NK-92 (cell line): ENCODE results near the gene DKKL1.
"Not testable (repeated sequence)": the region's sequence is repeated elsewhere in the genome, so short reads cannot be mapped to it uniquely, and the experiment has no call there.

Experiments
- DNase-seq: peaks from one replicate; lab custom pipeline; 2025; ENCODE audit not compliant: unreplicated experiment; lab: John Stamatoyannopoulos, UW

Gene DKKL1

DNA sequence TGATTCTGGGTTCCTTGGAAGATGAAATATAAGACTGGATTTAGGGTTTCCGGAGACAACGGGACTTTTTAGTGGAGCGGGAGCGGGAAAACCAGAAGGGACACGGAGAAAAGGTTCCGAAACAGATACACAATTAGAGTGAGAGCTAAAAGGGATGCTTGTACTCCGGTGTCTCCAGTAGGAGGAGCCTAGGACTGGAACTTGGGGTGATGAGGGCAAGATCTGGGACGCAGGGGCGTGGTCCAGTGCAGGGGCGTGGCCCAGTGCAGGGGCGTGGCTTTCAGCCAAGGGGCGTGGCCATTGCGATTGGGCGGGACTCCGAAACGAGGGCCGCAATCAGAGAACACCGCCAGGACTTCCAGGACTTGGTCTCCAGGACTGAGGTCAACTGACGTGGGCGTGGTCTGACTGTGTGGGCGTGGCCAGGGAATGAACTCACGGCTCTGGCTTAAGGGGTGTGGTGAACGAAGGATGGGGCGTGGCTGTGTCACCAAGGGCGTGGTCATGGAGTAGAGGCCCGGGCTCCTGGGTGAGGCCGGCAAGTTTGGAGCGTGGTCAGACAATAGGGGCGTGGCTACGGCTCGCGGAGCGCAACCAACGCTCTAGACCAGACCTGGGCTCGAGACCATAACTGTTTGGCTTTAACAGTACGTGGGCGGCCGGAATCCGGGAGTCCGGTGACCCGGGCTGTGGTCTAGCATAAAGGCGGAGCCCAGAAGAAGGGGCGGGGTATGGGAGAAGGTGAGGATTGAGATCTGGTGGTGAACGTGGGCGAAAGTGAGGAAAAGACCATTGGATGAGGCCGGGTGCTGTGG is at the start of gene DKKL1:
TSS of gene DKKL1 (plus strand) at position 610 of the 815 bp plus-strand sequence. CDS start at position 732, 122 bp downstream.
- no peak for DNase-seq

DNA sequence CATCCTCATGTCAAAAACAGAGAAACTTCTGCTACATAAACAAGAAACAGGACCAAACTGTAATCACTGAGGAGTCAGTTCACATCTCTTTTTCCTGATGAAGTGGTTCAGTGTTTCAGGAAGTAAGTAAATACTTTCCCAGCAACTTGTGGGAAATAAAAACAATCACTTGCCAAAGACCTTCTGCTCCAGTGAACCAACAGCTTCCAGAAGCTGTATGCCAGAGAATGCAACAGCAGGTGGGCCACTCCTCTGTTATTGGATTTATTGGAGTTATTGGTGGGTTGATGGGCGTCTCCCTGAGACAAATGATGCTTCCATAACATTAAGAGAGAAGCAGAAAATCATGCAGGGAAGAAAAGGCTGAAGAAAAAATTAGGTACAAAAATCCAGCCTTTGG is 48.6 kb upstream of the DKKL1 start:
- no peak for DNase-seq

DNA sequence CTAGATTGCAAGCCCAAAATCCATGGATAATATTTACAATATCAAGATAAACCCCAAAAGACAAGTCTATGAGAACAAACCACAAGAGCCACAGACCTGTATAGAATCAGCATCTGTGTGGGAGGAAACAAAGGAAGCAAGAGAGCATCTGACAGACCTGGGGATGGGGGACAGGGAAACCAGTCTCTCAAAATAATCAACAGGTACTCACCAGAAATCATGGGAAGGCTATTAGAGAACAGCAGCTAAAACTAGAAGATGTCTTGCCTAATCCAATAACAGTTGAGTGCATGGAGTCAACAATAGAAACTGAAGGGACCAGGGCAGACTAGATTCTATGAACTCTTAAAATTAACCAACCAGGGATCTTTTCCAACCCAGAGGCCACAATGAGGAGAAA is 47.4 kb upstream of the DKKL1 start:
- no peak for DNase-seq

DNA sequence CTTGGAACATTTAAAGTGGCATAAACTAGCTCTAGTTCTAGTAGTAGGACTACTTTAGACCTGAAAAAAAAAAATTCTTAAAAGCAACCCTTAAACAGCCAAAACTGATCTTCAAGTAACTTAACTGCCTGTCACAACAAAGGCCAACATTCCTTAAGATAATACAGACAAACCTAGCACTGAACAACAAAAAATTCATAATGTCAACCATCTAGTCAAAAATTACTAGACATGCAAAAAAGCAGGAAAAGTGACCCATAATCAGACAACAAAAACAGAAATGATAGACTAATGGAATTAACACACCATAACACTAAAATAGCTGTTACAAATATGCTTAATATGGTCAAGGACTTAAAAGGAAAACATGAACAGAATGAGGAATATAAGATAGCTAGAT is 45.4 kb upstream of the DKKL1 start:
- no peak for DNase-seq

DNA sequence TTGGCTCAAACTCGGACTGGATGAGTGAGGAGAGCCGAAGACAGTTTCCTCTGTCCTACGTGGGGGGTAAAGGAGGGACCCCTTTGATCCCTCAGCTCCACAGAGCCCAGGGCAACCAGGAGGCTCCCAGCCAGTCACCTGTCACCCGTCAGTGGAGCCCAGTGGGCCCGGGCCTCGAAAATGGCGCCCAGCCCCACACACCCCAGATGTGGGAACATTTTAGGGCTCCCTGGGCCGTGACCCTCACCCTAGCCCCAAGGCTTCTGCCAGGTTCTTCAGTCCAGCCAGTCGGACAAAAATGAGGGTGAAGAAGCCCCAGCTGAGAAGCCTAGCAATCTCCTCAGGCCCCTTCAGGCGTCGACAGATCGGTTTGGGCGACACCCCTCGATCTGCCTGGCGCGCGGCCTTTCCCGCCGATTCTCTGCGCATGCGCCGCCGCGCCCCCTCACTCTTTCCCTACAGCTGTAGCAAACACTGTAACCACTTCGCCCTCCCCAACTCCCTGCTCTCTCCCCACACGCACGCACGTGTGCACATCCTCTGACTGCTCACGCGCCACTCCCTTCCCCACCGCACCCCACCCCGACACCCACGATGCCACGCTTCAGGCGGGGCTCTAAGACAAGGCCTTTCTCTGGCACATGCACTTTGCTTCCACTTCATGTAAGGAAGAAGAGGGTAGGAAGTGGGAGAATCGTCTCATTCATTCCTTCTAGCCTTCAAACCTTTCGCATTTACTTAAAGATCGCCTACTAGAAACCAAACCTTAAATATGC is 38.7 kb upstream of the DKKL1 start, which contains the start of gene SLC6A16:
TSS of gene SLC6A16 (minus strand) at position 391 of the 776 bp plus-strand sequence. CDS start 13,844 bp downstream, outside the sequence.
- no peak for DNase-seq

DNA sequence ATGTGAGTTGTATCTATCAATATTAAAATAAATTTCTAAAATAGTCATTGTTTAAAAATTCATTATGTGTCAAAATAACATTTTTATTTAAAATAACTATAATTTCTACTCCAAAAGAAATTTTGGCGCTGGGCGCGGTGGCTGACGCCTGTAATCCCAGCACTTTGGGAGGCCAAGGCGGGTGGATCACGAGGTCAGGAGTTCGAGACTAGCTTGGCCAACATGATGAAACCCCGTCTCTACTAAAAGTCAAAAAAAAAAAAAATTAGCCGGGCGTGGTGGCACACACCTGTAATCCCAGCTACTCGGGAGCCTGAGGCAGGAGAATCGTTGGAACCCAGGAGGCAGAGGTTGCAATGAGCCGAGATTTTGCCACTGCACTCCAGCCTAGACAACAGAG is 37.9 kb upstream of the DKKL1 start:
- DNase-seq = not testable (repeated sequence)

DNA sequence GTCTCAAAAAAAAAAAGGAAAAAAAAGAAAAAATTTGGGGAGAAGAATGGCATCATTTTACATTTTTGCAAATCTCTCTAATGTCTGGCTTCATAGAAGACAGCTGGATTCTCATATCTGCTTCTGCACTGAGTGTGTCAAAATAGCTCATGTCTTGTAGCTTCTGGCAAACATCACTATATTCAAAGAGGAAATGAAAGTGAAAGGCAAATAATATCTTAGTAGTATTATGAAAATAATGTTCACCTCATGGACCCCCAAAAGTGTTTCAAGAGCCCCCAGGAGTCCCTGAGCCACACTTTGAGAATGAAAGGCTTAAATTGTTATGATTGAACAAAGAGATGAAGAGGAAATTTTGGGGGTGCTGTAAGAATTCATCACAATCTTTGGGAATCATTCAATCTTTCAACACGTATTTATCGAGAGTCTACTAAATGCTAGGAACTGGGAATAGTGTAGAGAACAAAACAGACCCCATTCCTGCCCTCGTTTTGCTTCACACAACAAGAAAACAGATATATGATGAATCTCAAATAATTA is 37.4 kb upstream of the DKKL1 start:
- no peak for DNase-seq

DNA sequence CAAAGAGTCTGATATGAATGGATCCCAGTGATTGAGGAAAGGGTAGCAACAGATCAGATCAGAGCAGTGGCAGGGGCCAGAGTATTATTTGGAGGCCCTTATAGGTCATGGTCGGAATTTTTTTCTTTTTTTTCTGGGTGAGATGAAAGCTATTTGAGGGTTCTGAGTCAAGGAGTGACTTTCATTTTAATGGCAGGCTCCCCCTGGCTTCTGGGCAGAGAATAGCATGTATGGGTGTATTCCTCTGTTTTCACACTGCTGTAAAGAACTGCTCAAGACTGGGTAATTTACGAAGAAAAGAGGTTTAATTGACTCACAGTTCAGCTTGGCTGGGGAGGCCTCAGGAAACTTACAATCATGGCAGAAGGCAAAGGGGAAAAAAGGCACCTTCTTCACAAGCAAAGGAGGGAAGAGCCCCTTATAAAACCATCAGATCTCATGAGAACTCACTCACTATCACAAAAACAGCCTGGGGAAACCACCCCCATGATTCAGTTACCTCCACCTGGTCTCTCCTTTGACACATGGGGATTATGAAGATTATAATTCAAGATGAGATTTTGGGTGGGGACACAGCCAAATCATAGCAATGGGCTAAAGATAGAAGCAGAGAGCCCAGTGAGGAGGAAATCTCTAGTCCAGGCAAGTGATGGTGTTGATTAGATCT is 35.7 kb upstream of the DKKL1 start:
- no peak for DNase-seq

DNA sequence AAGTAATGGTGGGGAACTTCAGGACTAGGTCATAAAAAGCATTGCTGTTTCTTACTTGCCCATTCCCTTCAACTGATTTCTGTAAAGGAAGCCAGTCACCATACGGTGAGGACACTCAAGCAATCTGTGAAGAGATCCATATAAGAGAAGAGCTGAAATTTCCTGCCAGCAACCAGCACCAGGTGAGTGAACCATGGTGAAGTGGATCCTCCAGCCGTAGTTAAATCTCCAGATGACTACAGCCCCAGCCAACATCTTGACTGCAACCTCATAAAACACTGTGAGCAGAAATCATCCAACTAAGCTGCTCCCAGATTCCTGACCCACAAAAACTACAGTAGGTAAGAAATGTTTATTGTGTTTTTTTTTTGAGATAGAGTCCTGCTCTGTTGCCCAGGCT is 34.9 kb upstream of the DKKL1 start:
- no peak for DNase-seq

DNA sequence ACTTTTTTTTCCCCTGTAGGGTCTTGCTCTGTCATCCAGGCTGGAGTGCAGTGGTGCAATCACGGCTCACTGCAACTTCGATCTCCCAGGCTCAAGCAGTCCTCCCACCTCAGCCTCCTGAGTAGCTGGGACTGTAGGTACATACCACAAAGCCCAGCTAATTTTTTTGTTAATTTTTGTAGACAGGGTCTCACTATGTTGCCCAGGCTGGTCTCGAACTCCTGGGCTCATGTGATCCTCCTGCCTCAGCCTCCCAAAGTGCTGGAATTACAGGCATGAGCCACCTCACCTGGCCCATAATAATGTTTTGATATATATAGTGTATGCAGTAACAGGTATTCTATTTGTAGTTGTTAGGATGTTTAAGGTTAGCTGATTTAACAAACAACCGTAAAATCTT is 32.5 kb upstream of the DKKL1 start:
- DNase-seq = not testable (repeated sequence)

DNA sequence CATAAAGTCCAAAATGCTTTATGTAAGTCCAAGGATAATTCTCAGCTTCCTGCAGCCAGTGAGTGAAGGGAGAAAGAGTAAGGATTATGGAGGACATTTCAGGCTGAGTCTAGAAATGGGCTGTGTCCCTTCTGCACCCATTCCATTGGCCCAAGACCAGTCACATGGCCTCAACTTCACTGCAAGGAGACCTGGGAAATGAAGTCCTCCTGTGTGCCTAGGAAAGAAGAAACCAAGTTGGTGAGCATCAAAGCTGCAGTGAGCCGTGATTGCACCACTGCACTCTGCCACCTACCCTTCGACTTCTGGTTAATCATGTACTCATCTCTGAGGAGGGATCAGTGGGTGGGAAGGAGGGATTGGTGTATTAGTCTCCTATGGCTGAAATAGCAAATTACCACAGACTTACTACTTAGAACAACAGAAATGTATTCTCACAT is 32.0 kb upstream of the DKKL1 start:
- DNase-seq = no peak

DNA sequence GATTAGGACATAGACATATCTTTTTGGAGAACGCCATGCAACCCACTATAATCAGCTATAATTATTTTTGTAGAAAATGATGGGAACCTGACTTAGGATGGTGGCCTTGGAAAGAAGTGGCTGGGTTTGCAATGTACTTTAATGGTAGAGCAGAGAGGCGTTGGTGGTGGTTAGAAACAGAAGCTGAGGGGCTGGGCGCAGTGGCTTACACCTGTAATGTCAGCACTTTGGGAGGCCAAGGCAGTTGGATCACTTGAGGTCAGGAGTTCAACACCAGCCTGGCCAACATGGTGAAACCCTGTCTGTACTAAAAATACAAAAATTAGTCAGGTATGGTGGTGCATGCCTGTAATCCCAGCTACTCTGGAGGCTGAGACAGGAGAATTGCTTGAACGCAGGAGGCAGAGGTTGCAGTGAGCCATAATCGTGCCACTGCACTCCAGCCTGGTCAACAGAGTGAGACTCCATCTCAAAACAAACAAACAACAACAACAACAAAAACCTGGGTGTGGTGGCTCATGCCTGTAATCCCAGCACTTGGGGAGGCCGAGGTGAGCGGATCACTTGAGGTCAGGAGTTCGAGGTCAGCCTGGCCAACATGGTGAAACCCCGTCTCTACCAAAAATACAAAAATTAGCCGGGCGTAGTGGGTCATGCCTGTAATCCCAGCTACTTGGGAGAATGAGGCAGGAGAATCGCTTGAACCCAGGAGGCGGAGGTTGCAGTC is 30.8 kb upstream of the DKKL1 start:
- DNase-seq = not testable (repeated sequence)

DNA sequence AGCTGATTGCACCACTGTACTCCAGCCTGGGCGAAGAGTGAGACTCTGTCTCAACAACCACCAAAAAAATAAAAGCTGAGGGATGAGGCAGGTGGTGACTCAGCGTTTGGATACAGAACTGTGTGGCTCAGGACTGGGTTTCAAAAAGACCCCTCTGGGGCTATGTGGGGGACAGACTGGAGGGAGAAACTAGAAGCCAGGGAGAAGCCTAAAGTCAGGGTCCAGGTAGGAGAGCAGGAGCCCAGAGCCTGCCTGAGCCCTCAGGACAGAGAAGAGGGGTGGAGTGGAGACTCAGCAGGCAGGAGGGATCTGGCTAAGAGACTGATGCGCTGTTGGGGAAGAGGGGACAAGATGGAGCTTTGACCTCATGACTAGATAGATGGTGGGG is 30.3 kb upstream of the DKKL1 start:
- no peak for DNase-seq

DNA sequence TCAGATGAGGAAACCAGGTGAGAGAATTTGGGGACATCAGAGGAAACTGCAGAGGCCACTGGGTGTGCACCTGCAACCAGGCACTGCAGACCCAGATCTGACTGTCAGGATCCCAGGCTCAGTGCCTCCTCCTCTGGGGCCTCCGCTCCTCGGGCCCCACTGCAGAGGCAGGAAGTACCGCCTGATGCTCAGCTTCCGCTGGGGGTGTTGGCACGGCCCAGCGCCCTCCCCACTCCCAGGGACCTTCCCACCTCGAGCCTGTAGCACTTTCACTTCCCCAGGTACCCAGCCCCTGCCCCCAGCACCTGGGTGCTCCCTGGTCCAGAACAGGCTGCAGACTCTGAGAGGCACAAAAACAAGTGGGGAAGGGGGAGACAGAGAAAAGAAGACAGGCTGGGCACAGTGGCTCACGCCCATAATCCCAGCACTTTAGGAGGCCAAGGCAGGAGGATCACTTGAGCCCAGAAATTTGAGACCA is 29.8 kb upstream of the DKKL1 start:
- no peak for DNase-seq

DNA sequence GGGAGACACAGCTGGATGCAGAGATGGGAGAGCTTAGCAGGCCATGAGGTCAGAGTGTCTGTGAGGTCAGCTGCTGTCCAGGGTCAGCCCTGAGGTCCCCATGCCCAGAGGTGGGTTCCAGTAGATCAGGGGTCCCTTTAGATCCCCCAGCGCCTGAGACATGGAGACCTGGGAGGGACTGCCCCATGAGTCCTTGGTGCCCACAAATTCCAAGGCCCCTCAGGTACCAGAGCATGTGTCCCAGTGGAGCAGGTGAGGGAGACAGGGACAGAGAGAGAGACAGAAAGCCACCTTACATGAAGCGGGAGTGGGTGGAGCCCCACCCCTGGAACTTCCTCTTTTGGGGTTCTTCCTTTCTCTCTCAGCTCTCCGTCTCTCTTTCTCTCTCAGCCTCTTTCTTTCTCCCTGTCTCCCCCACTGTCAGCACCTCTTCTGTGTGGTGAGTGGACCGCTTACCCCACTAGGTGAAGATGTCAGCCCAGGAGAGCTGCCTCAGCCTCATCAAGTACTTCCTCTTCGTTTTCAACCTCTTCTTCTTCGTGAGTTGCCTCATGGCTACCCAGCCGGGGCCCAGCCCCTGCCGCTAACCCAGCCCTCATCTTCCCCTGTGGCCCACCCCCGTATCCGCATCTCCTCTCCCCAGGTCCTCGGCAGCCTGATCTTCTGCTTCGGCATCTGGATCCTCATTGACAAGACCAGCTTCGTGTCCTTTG is 28.4 kb upstream of the DKKL1 start, which contains the start of gene CD37:
TSS of gene CD37 (plus strand) at position 336 of the 713 bp plus-strand sequence. CDS start at position 471, 135 bp downstream.
- no peak for DNase-seq

DNA sequence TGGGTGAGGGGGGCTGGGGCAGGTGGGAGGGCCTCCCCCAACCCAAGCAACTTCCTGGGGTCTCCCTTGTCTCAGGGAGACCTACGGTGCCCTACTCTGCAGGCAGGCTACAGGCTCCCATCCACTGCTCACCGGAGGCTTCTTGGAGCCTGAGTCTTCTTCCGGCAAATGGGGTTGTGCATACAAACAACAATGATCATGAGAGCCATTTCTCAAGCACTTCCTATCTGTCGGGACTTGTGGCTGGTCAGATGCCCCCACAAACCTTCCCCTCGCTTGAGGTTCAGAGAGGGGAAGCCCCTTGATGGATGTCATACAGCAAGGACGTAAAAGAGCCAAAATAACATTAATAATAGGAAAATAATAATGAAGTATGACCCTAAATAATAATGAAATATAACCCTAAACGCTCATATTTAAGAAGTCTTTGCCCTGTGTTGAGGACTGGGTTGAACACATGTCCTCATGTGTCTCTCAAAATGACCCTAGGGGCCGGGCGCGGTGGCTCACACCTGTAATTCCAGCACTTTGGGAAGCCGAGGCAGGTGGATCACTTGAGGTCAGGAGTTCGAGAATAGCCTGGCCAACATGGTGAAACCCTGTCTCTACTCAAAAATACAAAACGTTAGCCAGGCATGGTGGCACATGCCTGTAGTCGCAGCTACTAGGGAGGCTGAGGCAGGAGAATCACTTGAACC is 27.7 kb upstream of the DKKL1 start:
- DNase-seq = no peak

DNA sequence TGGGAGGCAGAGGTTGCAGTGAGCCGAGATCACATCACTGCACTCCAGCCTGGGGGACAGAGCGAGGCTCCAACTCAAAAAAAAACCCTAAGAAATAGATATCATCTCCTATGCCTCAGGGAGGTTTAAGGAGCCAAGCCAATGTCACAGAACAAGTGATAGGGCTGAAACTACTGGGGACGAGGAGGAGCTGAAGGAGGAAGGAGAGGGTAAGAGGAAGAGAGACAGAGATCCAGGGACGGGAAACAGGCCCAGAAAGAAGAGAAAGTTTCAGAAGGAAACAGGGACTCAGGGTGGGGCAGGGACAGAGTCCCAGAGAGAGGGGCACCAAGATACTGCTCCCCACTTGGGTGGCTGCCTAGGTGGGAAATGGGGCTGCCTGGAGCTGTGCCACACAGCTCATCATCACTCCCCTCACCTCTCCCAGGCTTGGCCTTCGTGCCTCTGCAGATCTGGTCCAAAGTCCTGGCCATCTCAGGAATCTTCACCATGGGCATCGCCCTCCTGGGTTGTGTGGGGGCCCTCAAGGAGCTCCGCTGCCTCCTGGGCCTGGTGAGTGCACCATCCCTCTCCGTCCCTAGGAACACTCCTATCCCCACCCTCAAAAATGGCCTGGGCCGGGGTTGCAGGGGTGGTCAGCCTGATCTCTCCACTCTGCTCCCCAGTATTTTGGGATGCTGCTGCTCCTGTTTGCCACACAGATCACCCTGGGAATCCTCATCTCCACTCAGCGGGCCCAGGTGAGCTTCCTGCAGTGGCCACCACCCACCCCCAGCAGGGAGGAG is 27.0 kb upstream of the DKKL1 start:
- DNase-seq = no peak

DNA sequence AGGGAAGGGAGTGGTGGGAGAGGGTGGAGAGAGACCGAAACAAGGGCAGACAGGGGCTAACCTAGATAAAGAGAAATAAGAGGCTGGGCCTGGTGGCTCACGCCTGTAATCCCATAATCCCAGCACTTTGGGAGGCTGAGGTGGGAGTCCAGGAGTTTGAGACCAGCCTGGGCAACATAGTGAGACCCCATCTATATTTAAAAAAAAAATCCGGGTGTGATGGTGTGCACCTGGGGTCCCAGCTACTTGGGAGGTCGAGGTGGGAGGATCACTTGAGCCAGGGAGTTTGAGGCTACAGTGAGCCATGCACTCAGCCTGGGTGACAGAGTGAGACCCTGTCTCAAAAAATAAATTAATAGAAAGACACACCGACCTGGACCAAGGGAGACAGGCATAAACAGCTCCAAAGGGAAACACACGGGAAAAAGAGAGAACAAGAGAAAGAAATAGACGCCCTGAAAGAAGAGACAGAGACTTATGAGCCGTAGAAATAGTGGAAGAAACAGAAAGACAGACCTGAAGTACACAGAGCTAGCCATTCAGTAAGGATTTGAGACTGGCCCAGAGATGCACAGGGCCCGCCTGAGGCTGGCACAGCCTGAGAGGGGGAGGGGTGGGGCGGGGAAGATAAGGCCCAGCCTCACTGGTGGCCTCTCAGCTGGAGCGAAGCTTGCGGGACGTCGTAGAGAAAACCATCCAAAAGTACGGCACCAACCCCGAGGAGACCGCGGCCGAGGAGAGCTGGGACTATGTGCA is 26.2 kb upstream of the DKKL1 start:
- no peak for DNase-seq
